ENCODE data around the gene C3orf52.

Gene C3orf52

DNA sequence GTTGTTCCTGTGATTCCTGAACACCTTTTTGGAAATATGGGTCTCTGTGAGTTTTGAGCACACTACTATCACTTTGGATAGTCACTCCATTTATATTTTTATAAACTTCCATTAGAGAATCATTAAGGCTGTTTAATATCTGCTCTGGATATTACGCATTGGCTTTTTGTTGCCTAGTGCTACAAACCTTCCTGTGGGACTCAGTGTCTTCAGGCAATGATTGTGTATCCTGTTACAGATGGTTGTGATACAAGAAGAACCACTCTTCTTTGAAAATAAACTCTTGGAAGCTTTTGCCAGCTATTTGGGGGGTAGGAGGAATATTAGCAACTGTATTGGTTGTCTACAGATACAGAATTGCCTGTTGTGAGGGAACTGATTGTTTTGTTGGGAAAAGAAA, 31.2 kb downstream of the C3orf52 start:
- H3K79me2 ChIP-seq (ENCODE audit: insufficient read depth, low read length) = no peaks in the 10 kb centered on the region
- no peaks in the 10 kb centered on the region for H3K9me3 ChIP-seq (ENCODE audit: insufficient read depth, low read depth, low read length)
- no peaks in the 10 kb centered on the region for H3K27me3 ChIP-seq (ENCODE audit: insufficient read depth, low read length, poor library complexity, severe bottlenecking)
- no peak overlapping the region for H3K4me3 ChIP-seq (ENCODE audit: low read length, poor library complexity, severe bottlenecking)
- peaks cover 49% of the 10 kb centered on the region for H3K4me1 ChIP-seq (ENCODE audit: insufficient read depth, low read length, poor library complexity, severe bottlenecking)
- H3F3A ChIP-seq (ENCODE audit: low read depth) = no peaks in the 10 kb centered on the region
- H3K9ac ChIP-seq (ENCODE audit: low read depth, low read length, poor library complexity, severe bottlenecking) = no peak overlapping the region
- H4K20me1 ChIP-seq (ENCODE audit: insufficient read depth, low read length, poor library complexity, severe bottlenecking) = no peaks in the 10 kb centered on the region
- TF ChIP-seq, protein P1, sequence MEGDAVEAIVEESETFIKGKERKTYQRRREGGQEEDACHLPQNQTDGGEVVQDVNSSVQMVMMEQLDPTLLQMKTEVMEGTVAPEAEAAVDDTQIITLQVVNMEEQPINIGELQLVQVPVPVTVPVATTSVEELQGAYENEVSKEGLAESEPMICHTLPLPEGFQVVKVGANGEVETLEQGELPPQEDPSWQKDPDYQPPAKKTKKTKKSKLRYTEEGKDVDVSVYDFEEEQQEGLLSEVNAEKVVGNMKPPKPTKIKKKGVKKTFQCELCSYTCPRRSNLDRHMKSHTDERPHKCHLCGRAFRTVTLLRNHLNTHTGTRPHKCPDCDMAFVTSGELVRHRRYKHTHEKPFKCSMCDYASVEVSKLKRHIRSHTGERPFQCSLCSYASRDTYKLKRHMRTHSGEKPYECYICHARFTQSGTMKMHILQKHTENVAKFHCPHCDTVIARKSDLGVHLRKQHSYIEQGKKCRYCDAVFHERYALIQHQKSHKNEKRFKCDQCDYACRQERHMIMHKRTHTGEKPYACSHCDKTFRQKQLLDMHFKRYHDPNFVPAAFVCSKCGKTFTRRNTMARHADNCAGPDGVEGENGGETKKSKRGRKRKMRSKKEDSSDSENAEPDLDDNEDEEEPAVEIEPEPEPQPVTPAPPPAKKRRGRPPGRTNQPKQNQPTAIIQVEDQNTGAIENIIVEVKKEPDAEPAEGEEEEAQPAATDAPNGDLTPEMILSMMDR (conservative IDR thresholded peaks at IDR 0.05; ENCODE audit: low read length) = no peak
- no peak for TF ChIP-seq EZH2phosphoT487 (IDR thresholded peaks at IDR 0.05; ENCODE audit: borderline replicate concordance)
- H3K36me3 ChIP-seq (ENCODE audit: insufficient read depth, low read length) = no peaks in the 10 kb centered on the region
- H3K9me2 ChIP-seq (replicated peaks; ENCODE audit: low read depth, low read length) = no peaks in the 10 kb centered on the region
- H3K4me2 ChIP-seq (ENCODE audit: low read depth, low read length, poor library complexity, severe bottlenecking) = no peak overlapping the region
- no peak overlapping the region for H2AFZ ChIP-seq (ENCODE audit: low read length)

DNA sequence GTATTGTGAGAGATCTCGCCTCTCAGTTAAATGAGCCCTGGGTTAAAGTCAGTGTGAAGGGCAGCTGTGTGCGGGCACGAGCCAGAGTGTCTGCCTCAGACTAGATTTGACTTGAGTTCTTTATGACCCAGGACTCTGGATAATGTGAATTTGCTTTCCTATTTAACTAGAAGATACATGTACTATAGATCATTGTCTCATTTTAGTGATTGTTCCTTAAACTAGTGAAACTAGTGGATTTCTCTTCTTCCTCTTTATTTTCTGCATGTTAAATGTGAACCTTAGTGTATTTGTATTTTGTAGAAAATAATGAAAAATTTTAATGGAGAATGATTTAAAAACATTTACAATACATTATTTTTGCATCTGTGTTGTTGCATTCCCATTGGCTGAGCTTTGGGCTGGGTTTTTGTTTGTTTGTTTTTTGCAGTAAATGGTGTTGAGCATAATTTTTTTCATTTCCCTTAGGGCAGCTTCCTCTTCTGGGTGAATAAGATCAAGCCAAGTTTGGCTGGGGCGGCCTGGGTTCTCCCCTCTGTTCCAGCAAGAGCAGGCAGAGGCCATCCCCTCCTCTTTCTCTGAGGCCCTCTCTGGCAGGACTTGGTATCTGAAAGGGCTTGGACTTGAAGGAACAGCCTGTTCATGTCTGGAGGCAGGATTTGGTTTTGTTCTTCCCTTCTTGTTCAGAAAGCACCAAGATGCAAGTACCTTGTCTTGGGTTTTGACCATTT, 31.8 kb downstream of the C3orf52 start:
- H3K9ac ChIP-seq (ENCODE audit: low read depth, low read length, poor library complexity, severe bottlenecking) = no peak overlapping the region
- H3K4me2 ChIP-seq (ENCODE audit: low read depth, low read length, poor library complexity, severe bottlenecking) = no peak overlapping the region
- H3K4me1 ChIP-seq (ENCODE audit: insufficient read depth, low read length, poor library complexity, severe bottlenecking) = peaks cover 49% of the 10 kb centered on the region

DNA sequence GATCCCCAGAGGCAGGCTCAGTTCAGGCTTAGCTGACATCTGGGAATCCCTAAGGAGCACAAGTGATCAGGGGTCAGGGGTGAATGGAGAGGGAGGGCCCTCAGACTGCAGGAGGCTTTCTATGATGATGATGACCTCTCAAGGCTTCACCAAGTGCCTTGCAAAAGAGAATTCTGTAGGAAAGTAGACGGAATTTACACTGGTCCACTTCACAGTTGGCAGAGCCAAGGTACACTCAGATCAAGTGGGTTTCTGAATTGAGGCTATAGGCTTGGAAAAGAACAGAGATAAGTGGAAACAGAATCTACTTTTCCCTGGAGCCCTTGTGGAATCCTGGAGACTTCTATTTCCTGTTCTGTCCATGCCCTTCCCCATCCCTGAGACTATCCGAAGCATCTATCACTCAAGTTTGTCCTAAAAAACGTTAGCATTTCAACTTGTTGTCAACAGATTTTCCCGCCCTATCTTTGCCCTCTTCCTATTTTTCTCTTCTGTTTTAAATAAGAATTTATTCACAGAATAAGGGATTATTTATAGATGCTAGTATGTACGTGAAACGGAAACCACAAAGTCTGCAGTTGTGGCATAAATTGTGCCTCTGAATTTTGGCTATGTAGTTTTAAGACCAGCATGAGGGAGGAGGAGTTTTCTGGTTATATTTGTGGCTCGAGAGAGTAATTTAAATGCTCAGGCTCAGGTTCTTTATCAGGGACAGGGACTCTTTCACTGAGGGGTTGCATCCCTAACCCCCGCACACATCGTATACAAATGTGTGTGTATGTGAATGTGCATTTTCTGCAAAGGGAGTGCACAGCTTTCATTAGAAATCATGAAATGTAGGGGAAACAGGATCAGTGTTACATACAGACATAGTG, 34.0 kb downstream of the C3orf52 start:
- Histone ChIP-seq H3K4me2 (ENCODE audit: low read depth, low read length, poor library complexity, severe bottlenecking) (peak overlapping the region; percentile 65), H3K36me3 (ENCODE audit: insufficient read depth, low read length) (no peaks in the 10 kb centered on the region), H2AFZ (ENCODE audit: low read length) (no peak overlapping the region), H3F3A (ENCODE audit: low read depth) (no peaks in the 10 kb centered on the region), H3K27me3 (ENCODE audit: insufficient read depth, low read length, poor library complexity, severe bottlenecking) (no peaks in the 10 kb centered on the region), H3K9ac (ENCODE audit: low read depth, low read length, poor library complexity, severe bottlenecking) (no peak overlapping the region), H4K20me1 (ENCODE audit: insufficient read depth, low read length, poor library complexity, severe bottlenecking) (no peaks in the 10 kb centered on the region), H3K4me3 (ENCODE audit: low read length, poor library complexity, severe bottlenecking) (peak overlapping the region; percentile 48), H3K4me1 (ENCODE audit: insufficient read depth, low read length, poor library complexity, severe bottlenecking) (peaks cover 55% of the 10 kb centered on the region), H3K9me2 (replicated peaks; ENCODE audit: low read depth, low read length) (no peaks in the 10 kb centered on the region), H3K79me2 (ENCODE audit: insufficient read depth, low read length) (no peaks in the 10 kb centered on the region), H3K9me3 (ENCODE audit: insufficient read depth, low read depth, low read length) (no peaks in the 10 kb centered on the region)
- TF ChIP-seq EZH2phosphoT487 (IDR thresholded peaks at IDR 0.05; ENCODE audit: borderline replicate concordance) = 0 out of 2 replicates have a peak, but pooled peaks have one; percentile 3
- TF ChIP-seq, protein P1 (conservative IDR thresholded peaks at IDR 0.05; ENCODE audit: low read length) = no peak

More for the DNA sequence above, 31.8 kb downstream of the C3orf52 start:
- Histone ChIP-seq H3F3A (ENCODE audit: low read depth) (no peaks in the 10 kb centered on the region), H3K36me3 (ENCODE audit: insufficient read depth, low read length) (no peaks in the 10 kb centered on the region), H3K27me3 (ENCODE audit: insufficient read depth, low read length, poor library complexity, severe bottlenecking) (no peaks in the 10 kb centered on the region), H3K9me2 (replicated peaks; ENCODE audit: low read depth, low read length) (no peaks in the 10 kb centered on the region), H3K4me3 (ENCODE audit: low read length, poor library complexity, severe bottlenecking) (no peak overlapping the region), H2AFZ (ENCODE audit: low read length) (no peak overlapping the region), H3K79me2 (ENCODE audit: insufficient read depth, low read length) (no peaks in the 10 kb centered on the region), H3K9me3 (ENCODE audit: insufficient read depth, low read depth, low read length) (no peaks in the 10 kb centered on the region), H4K20me1 (ENCODE audit: insufficient read depth, low read length, poor library complexity, severe bottlenecking) (no peaks in the 10 kb centered on the region)
- TF ChIP-seq, protein P1 (conservative IDR thresholded peaks at IDR 0.05; ENCODE audit: low read length) = peak; percentile 48
- TF ChIP-seq EZH2phosphoT487 (IDR thresholded peaks at IDR 0.05; ENCODE audit: borderline replicate concordance) = no peak
